IMR-90 (cell line): ENCODE measurements around the gene DBN1. TPM values are rescaled to one million over a fixed set of nuclear protein-coding genes. Genes with fewer than 3 reads are reported as not detected.

Experiments used
- ATAC-seq: fragments of 200-7000 bp; cut with Tn5 transposase; 2 replicates; pipeline ENCODE4 v1.9.1; 2020; ENCODE audit warnings: low read depth, mild to moderate bottlenecking, moderate library complexity
- BruUV-seq: library from RNA; stranded (reverse); fragments of 400-500 nt; replicated peaks from 2 replicates; lab custom pipeline; 2021; lab: Mats Ljungman, UMichigan
- CTCF ChIA-PET: fragments of 300-600 bp; formaldehyde crosslinking; extraction: SDS; loops from one replicate; lab custom pipeline; 2021; ENCODE audit warnings: antibody characterized with exemption; lab: Yijun Ruan, JAX
- POLR2A ChIA-PET: fragments of 300-600 bp; sonication (Branson Sonifier 250); formaldehyde crosslinking; loops from one replicate; lab custom pipeline; 2022; ENCODE audit warnings: antibody characterized with exemption; ENCODE audit not compliant: unreplicated experiment; lab: Charles Lee
- DNase-seq: peaks from one replicate; pipeline ENCODE4 v3.0.0; 2013
- H2AFZ ChIP-seq: replicated peaks from 2 replicates; pipeline ENCODE3; 2013; ENCODE audit warnings: low read length, mild to moderate bottlenecking; ENCODE audit not compliant: poor library complexity
- H2AK5ac ChIP-seq: 2 replicates; pipeline ENCODE4 v1.6.1; 2013; ENCODE audit warnings: low read depth, low read length, inconsistent platforms
- H2AK9ac ChIP-seq: replicated peaks from 2 replicates; pipeline ENCODE3; 2013; ENCODE audit warnings: mild to moderate bottlenecking, low read depth, low read length, moderate library complexity; ENCODE audit not compliant: poor library complexity
- H2BK120ac ChIP-seq: 2 replicates; pipeline ENCODE4 v1.6.1; 2013; ENCODE audit warnings: low read depth, low read length, inconsistent platforms
- H2BK15ac ChIP-seq: 3 replicates; pipeline ENCODE4 v1.6.1; 2013; ENCODE audit warnings: low read depth, low read length, inconsistent platforms
- H2BK20ac ChIP-seq: 2 replicates; pipeline ENCODE4 v1.6.1; 2013; ENCODE audit warnings: low read depth, mild to moderate bottlenecking, inconsistent platforms, low read length, moderate library complexity
- H2BK5ac ChIP-seq: 2 replicates; pipeline ENCODE4 v1.6.1; 2013; ENCODE audit warnings: mild to moderate bottlenecking, low read depth, low read length, inconsistent platforms; ENCODE audit not compliant: poor library complexity, severe bottlenecking
- H3K14ac ChIP-seq: replicated peaks from 2 replicates; pipeline ENCODE4 v1.6.1; 2013; ENCODE audit warnings: low read depth, low read length, inconsistent platforms
- H3K18ac ChIP-seq: 2 replicates; pipeline ENCODE4 v1.6.1; 2013; ENCODE audit warnings: low read depth, low read length, control low read depth
- H3K23ac ChIP-seq: 2 replicates; pipeline ENCODE4 v1.6.1; 2013; ENCODE audit warnings: low read depth, low read length, inconsistent platforms
- H3K27ac ChIP-seq: 2 replicates; pipeline ENCODE4 v1.5.1; 2013; ENCODE audit warnings: mild to moderate bottlenecking, control low read depth, low read length; ENCODE audit not compliant: insufficient read depth
- H3K27me3 ChIP-seq: 2 replicates; pipeline ENCODE4 v1.6.1; 2013; ENCODE audit warnings: low read length; ENCODE audit not compliant: control insufficient read depth, insufficient read depth
- H3K36me3 ChIP-seq: 2 replicates; pipeline ENCODE4 v1.6.1; 2013; ENCODE audit warnings: low read length, mixed read lengths; ENCODE audit not compliant: control insufficient read depth, insufficient read depth
- H3K4ac ChIP-seq: 2 replicates; pipeline ENCODE4 v1.6.1; 2013; ENCODE audit warnings: low read depth, low read length, inconsistent platforms
- H3K4me1 ChIP-seq: 2 replicates; pipeline ENCODE4 v1.6.1; 2013; ENCODE audit warnings: low read length, mixed read lengths; ENCODE audit not compliant: control insufficient read depth, insufficient read depth
- H3K4me2 ChIP-seq: 2 replicates; pipeline ENCODE4 v1.6.1; 2013; ENCODE audit warnings: low read depth, mild to moderate bottlenecking, control low read depth, low read length, moderate library complexity
- H3K4me3 ChIP-seq: 2 replicates; pipeline ENCODE4 v1.5.1; 2013; ENCODE audit warnings: low read depth, mild to moderate bottlenecking, control low read depth, low read length, moderate library complexity; ENCODE audit not compliant: insufficient read depth
- H3K56ac ChIP-seq: 2 replicates; pipeline ENCODE4 v1.6.1; 2013; ENCODE audit warnings: low read length, inconsistent platforms; ENCODE audit not compliant: insufficient read depth; ENCODE audit errors: extremely low read depth
- H3K79me1 ChIP-seq, 2 experiments: 2 replicates each; pipeline ENCODE4 v1.6.1; 2013; ENCODE audit warnings: low read length in 2 of 2, inconsistent platforms in 1 of 2, low read depth in 1 of 2
- H3K9ac ChIP-seq: 2 replicates; pipeline ENCODE4 v1.6.1; 2013; ENCODE audit warnings: low read depth, low read length, control low read depth
- H3K9me1 ChIP-seq: 2 replicates; pipeline ENCODE4 v1.6.1; 2013; ENCODE audit warnings: low read length, inconsistent platforms; ENCODE audit not compliant: insufficient read depth
- H3K9me3 ChIP-seq: 2 replicates; pipeline ENCODE4 v1.6.1; 2013; ENCODE audit warnings: low read length; ENCODE audit not compliant: control insufficient read depth, insufficient read depth
- H4K20me1 ChIP-seq: 2 replicates; pipeline ENCODE4 v1.6.1; 2013; ENCODE audit warnings: low read length, inconsistent platforms; ENCODE audit not compliant: insufficient read depth
- H4K5ac ChIP-seq: 2 replicates; pipeline ENCODE4 v1.6.1; 2013; ENCODE audit warnings: mild to moderate bottlenecking, low read depth, low read length, control low read depth
- H4K8ac ChIP-seq, 2 experiments: 2 replicates each; pipeline ENCODE4 v1.6.1; 2013; ENCODE audit warnings: low read depth in 2 of 2, low read length in 2 of 2, control low read depth in 1 of 2, inconsistent platforms in 1 of 2
- H4K91ac ChIP-seq: 2 replicates; pipeline ENCODE4 v1.6.1; 2013; ENCODE audit warnings: low read depth, low read length, inconsistent platforms; ENCODE audit not compliant: insufficient read depth
- BHLHE40 ChIP-seq: fragments of 150-350 bp; IDR thresholded peaks from 2 replicates; pipeline ENCODE4 v1.6.1; 2016; ENCODE audit warnings: mild to moderate bottlenecking, low read depth, low read length
- CEBPB ChIP-seq: IDR thresholded peaks from 2 replicates; pipeline ENCODE4 v1.6.1; 2012; ENCODE audit warnings: low read depth, low read length, improper control_type of control experiment
- CHD1 ChIP-seq: IDR thresholded peaks from 2 replicates; pipeline ENCODE4 v1.6.1; 2012; ENCODE audit warnings: low read depth, low read length, improper control_type of control experiment
- FOS ChIP-seq: fragments of 150-350 bp; IDR thresholded peaks from 2 replicates; pipeline ENCODE4 v1.6.1; 2016; ENCODE audit warnings: low read depth, low read length
- MAFK ChIP-seq: IDR thresholded peaks from 2 replicates; pipeline ENCODE4 v1.6.1; 2012; ENCODE audit warnings: low read depth, low read length, improper control_type of control experiment
- MAZ ChIP-seq: IDR thresholded peaks from 2 replicates; pipeline ENCODE4 v1.6.1; 2012; ENCODE audit warnings: low read depth, mild to moderate bottlenecking, low read length, improper control_type of control experiment, moderate library complexity, borderline replicate concordance
- MXI1 ChIP-seq: IDR thresholded peaks from 2 replicates; pipeline ENCODE4 v1.6.1; 2012; ENCODE audit warnings: low read depth, mild to moderate bottlenecking, low read length, moderate library complexity, borderline replicate concordance
- NFE2L2 ChIP-seq: fragments of 150-350 bp; IDR thresholded peaks from 2 replicates; pipeline ENCODE4 v1.6.1; 2016; ENCODE audit warnings: low read depth, mild to moderate bottlenecking, low read length
- POLR2A ChIP-seq: IDR thresholded peaks from 2 replicates; pipeline ENCODE4 v1.6.1; 2012; ENCODE audit warnings: mild to moderate bottlenecking, low read depth, low read length
- RAD21 ChIP-seq: IDR thresholded peaks from 2 replicates; pipeline ENCODE4 v1.6.1; 2012; ENCODE audit warnings: low read length, improper control_type of control experiment
- RCOR1 ChIP-seq: IDR thresholded peaks from 2 replicates; pipeline ENCODE4 v1.6.1; 2012; ENCODE audit warnings: mild to moderate bottlenecking, low read length, improper control_type of control experiment; ENCODE audit not compliant: insufficient replicate concordance
- RFX5 ChIP-seq: IDR thresholded peaks from 2 replicates; pipeline ENCODE4 v1.8.0; 2012; ENCODE audit warnings: low read depth, mild to moderate bottlenecking, low read length, moderate library complexity
- SMC3 ChIP-seq: fragments of 150-350 bp; IDR thresholded peaks from 2 replicates; pipeline ENCODE4 v1.6.1; 2016; ENCODE audit warnings: low read depth, mild to moderate bottlenecking, antibody characterized with exemption, low read length, moderate library complexity
- WGBS, 2 experiments: methylation state at CpG; one replicate each; pipeline versions ENCODE4 v1.1.5 to v1.1.7; 2013; ENCODE audit warnings: missing lambda C conversion rate in 2 of 2; ENCODE audit not compliant: insufficient read length in 1 of 2; ENCODE audit errors: extremely low coverage in 2 of 2; 5-methylcytosine and 5-hydroxymethylcytosine counted together
- dilution Hi-C: fragments of 300-500 bp; cut with HindIII; formaldehyde crosslinking; loops from one replicate; pipeline ENCODE4 v1.14.3; 2018; ENCODE audit warnings: low sequenced_read_pairs; ENCODE audit not compliant: unreplicated experiment
- in situ Hi-C: fragments of 300-500 bp; cut with MboI; formaldehyde crosslinking; loops from 3 replicates; pipeline ENCODE4 v1.14.3; 2019; ENCODE audit warnings: low sequenced_read_pairs, inconsistent platforms, mixed read lengths
- intact Hi-C: fragments of 100-400 bp; cut with micrococcal nuclease; formaldehyde crosslinking; loops from 2 replicates; pipeline ENCODE4 v1.10.0; 2022
- polyA plus RNA-seq, 3 experiments: library from polyadenylated mRNA; depleted of rRNA; stranded (reverse); fragments of >200 nt; gene quantifications; 2 replicates each; pipeline ENCODE4 v1.2.3, GENCODE V29; 2012; ENCODE audit warnings: low replicate concordance in 1 of 3
- total RNA-seq: library from RNA; depleted of rRNA; stranded (reverse); fragments of >200 nt; gene quantifications from 2 replicates; pipeline ENCODE4 v1.2.3, GENCODE V29; 2012
- TF ChIP-seq, protein P1 (sequence below): fragments of 150-350 bp; IDR thresholded peaks from 2 replicates; pipeline ENCODE4 v1.6.1; 2017; ENCODE audit warnings: mild to moderate bottlenecking, antibody characterized with exemption, low read length, low read depth
- TF ChIP-seq, protein P2 (sequence below): conservative IDR thresholded peaks from 2 replicates; pipeline ENCODE4 v1.5.1; 2012; ENCODE audit warnings: mild to moderate bottlenecking, low read depth, low read length, improper control_type of control experiment
- TF ChIP-seq, protein P3 (sequence below): fragments of 150-350 bp; IDR thresholded peaks from 2 replicates; pipeline ENCODE4 v1.6.1; 2016; ENCODE audit warnings: low read depth, mild to moderate bottlenecking, low read length, moderate library complexity, borderline replicate concordance

Gene DBN1
- total and polyA plus RNA-seq, 2 of the 4 experiments (the other 2 are of a cell fraction), result 122 to 187 TPM

DNA sequence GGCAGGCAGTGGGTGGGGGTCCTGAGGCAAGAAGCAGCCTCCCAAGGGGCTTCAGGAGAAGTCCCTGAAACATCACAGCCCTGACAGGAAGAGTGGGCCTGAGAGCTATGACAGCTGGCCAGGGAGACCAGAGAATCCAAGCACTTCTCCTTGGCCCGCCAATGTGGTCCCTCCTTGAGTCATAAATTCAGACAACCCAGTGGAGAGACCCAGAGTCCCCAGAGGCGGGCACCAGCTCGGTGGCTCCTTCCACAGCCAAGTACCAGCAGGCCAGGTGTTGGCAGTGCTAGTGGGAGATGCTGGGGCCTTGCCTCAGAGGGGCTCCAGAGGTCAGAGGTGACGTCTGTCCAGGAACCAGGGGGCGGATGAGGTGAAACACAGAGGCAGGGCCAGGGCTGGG lies 37.7 kb upstream of the DBN1 start:
- 98% methylated on average over 5 of the region's 5 CpGs; no CpG with 5 or more reads in 1 of the 2 experiments for WGBS, 2 experiments

More for the DNA sequence above, 37.7 kb upstream of the DBN1 start:
- H4K8ac ChIP-seq, result no peak overlapping the region
- POLR2A ChIA-PET, result no interaction called here
- no peak overlapping the region for H3K4me2 ChIP-seq
- H3K56ac ChIP-seq, result no peak overlapping the region
- H3K9me1 ChIP-seq, result no peaks in the 10 kb centered on the region
- peaks cover 22 to 24% of the 10 kb centered on the region in 2 experiments; a peak in 3 of 4 replicates for H3K79me1 ChIP-seq
- no peak overlapping the region for H2BK20ac ChIP-seq
- CTCF ChIA-PET, result interaction anchor here (1.0 kb wide), 1 partner anchor 10 kb away, joined by 4 read pairs; no protein-coding TSS in a partner anchor
- H3K9ac ChIP-seq, result no peak overlapping the region
- H3K27ac ChIP-seq, result no peak overlapping the region
- no peak overlapping the region for H2AK9ac ChIP-seq
- H4K91ac ChIP-seq, result no peak overlapping the region
- intact Hi-C loops, result no loop called here
- H2BK5ac ChIP-seq, result no peak overlapping the region
- H3K4ac ChIP-seq, result no peak overlapping the region
- H2AFZ ChIP-seq, result no peak overlapping the region
- in situ Hi-C loops, result no loop called here
- H2BK120ac ChIP-seq, result no peak overlapping the region
- no peak overlapping the region for H2BK15ac ChIP-seq
- no TSS peak for BruUV-seq
- no peaks in the 10 kb centered on the region for H3K9me3 ChIP-seq
- no peaks in the 10 kb centered on the region; the same call in 1 of the 2 replicates for H4K20me1 ChIP-seq
- dilution Hi-C loops, result no loop called here
- H3K4me1 ChIP-seq, result peaks cover 7% of the 10 kb centered on the region
- no peak overlapping the region for H2AK5ac ChIP-seq
- no peaks in the 10 kb centered on the region for H3K27me3 ChIP-seq
- no peak overlapping the region for H4K5ac ChIP-seq
- peaks cover 59% of the 10 kb centered on the region for H3K36me3 ChIP-seq
- no peak for TF ChIP-seq BHLHE40
- no peak for TF ChIP-seq FOS
- TF ChIP-seq CHD1, result no peak
- TF ChIP-seq RFX5, result no peak
- TF ChIP-seq SMC3, result no peak
- no peak for TF ChIP-seq NFE2L2
- no peak for TF ChIP-seq RAD21
- TF ChIP-seq, protein P1, sequence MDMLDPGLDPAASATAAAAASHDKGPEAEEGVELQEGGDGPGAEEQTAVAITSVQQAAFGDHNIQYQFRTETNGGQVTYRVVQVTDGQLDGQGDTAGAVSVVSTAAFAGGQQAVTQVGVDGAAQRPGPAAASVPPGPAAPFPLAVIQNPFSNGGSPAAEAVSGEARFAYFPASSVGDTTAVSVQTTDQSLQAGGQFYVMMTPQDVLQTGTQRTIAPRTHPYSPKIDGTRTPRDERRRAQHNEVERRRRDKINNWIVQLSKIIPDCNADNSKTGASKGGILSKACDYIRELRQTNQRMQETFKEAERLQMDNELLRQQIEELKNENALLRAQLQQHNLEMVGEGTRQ, result no peak
- TF ChIP-seq, protein P2, sequence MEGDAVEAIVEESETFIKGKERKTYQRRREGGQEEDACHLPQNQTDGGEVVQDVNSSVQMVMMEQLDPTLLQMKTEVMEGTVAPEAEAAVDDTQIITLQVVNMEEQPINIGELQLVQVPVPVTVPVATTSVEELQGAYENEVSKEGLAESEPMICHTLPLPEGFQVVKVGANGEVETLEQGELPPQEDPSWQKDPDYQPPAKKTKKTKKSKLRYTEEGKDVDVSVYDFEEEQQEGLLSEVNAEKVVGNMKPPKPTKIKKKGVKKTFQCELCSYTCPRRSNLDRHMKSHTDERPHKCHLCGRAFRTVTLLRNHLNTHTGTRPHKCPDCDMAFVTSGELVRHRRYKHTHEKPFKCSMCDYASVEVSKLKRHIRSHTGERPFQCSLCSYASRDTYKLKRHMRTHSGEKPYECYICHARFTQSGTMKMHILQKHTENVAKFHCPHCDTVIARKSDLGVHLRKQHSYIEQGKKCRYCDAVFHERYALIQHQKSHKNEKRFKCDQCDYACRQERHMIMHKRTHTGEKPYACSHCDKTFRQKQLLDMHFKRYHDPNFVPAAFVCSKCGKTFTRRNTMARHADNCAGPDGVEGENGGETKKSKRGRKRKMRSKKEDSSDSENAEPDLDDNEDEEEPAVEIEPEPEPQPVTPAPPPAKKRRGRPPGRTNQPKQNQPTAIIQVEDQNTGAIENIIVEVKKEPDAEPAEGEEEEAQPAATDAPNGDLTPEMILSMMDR, result no peak
- no peak for TF ChIP-seq CEBPB
- no peak for TF ChIP-seq RCOR1
- TF ChIP-seq, protein P3, sequence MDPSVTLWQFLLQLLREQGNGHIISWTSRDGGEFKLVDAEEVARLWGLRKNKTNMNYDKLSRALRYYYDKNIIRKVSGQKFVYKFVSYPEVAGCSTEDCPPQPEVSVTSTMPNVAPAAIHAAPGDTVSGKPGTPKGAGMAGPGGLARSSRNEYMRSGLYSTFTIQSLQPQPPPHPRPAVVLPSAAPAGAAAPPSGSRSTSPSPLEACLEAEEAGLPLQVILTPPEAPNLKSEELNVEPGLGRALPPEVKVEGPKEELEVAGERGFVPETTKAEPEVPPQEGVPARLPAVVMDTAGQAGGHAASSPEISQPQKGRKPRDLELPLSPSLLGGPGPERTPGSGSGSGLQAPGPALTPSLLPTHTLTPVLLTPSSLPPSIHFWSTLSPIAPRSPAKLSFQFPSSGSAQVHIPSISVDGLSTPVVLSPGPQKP, result no peak
- TF ChIP-seq POLR2A, result no peak
- no peak for TF ChIP-seq MAZ
- TF ChIP-seq MAFK, result no peak
- no peak for TF ChIP-seq MXI1
- H3K18ac ChIP-seq, result no peak overlapping the region
- H3K14ac ChIP-seq, result no peak overlapping the region
- H3K4me3 ChIP-seq, result no peak overlapping the region
- H3K23ac ChIP-seq, result no peak overlapping the region
- no peak for DNase-seq
- no peak for ATAC-seq
